AG04450 (cell line): ENCODE results near the gene CEP164. TPM values are rescaled to one million over a fixed set of nuclear protein-coding genes. Genes with fewer than 3 reads are reported as not detected.

ENCODE experiments used
- CTCF ChIA-PET: fragments of 300-600, 350-600 bp; formaldehyde crosslinking; extraction: SDS; loops from one replicate; lab custom pipeline; 2022; ENCODE audit warnings: antibody characterized with exemption, inconsistent platforms; lab: Charles Lee
- POLR2A ChIA-PET: fragments of 350-600 bp; formaldehyde crosslinking; extraction: SDS; loops from one replicate; lab custom pipeline; 2021; ENCODE audit warnings: antibody characterized with exemption, inconsistent platforms; lab: Yijun Ruan, JAX
- DNase-seq: peaks from one replicate; pipeline ENCODE4 v3.0.0-alpha.2; 2011; ENCODE audit warnings: low read depth, low spot score
- H3K27ac ChIP-seq: one replicate; pipeline ENCODE4 v1.5.1; 2012; ENCODE audit warnings: low read depth, low read length, control low read depth
- H3K27me3 ChIP-seq: one replicate; pipeline ENCODE4 v1.6.0; 2012; ENCODE audit warnings: low read length; ENCODE audit not compliant: control insufficient read depth, insufficient read depth
- H3K4me3 ChIP-seq: 2 replicates; pipeline ENCODE4 v1.5.1; 2011; ENCODE audit warnings: mild to moderate bottlenecking, low read depth, low read length, control low read depth
- H3K9me3 ChIP-seq: 2 replicates; pipeline ENCODE4 v1.5.1; 2012; ENCODE audit warnings: low read length; ENCODE audit not compliant: control insufficient read depth, insufficient read depth
- polyA plus RNA-seq: library from polyadenylated mRNA; depleted of rRNA; stranded (reverse); fragments of >200 nt; gene quantifications from 2 replicates; pipeline ENCODE4 v1.2.3, GENCODE V29; 2011
- TF ChIP-seq, protein P1 (sequence below): IDR thresholded peaks from 2 replicates; pipeline ENCODE4 v1.5.1; 2011; ENCODE audit warnings: low read depth, low read length, control low read depth, inconsistent platforms

Gene CEP164
- polyA plus RNA-seq, 1 experiment: 22.5 TPM

DNA sequence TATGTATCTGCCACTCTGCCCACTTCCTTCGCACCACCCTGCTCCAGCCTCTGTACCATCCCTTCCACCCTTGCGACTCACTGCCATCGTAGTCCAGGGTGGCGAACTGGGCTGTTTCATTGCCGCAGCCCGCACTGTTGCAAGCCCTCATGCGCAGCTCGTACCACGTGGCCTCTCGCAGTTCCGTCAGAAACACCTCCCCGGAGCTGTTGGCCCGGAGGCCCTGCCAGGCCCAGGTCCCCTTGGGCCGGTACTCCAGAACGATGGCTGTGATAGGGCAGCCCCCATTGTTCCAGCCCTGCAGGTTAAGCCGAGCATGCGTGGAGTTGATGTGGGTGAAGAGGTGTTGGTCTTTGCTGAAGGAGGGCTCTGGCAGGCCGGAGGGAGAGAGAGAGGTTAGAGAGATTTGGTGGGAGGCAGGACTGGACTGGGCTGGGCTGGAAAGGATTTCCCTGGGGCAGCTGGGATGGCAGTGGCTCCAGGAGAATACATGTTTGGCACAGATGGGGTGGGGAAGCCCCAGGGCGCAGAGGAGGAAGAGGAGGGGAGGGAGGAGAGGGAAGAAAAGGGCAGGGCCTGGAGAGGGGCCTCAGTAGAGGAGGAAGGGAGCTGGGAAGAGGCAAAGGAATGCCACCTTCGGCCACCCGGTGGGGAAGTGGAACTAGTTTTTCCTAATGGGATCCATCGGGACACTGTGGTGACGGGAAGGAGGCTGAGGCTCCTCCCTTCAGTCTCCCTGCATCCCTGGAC lies 109.6 kb downstream of the CEP164 start:
- ChIA-PET CTCF (no interaction called here), POLR2A (no interaction called here)
- TF ChIP-seq, protein P1, sequence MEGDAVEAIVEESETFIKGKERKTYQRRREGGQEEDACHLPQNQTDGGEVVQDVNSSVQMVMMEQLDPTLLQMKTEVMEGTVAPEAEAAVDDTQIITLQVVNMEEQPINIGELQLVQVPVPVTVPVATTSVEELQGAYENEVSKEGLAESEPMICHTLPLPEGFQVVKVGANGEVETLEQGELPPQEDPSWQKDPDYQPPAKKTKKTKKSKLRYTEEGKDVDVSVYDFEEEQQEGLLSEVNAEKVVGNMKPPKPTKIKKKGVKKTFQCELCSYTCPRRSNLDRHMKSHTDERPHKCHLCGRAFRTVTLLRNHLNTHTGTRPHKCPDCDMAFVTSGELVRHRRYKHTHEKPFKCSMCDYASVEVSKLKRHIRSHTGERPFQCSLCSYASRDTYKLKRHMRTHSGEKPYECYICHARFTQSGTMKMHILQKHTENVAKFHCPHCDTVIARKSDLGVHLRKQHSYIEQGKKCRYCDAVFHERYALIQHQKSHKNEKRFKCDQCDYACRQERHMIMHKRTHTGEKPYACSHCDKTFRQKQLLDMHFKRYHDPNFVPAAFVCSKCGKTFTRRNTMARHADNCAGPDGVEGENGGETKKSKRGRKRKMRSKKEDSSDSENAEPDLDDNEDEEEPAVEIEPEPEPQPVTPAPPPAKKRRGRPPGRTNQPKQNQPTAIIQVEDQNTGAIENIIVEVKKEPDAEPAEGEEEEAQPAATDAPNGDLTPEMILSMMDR: no peak
- DNase-seq: no peak
- Histone ChIP-seq H3K27ac (no peak overlapping the region), H3K4me3 (no peak overlapping the region), H3K27me3 (peaks cover 14% of the 10 kb centered on the region), H3K9me3 (no peaks in the 10 kb centered on the region)

DNA sequence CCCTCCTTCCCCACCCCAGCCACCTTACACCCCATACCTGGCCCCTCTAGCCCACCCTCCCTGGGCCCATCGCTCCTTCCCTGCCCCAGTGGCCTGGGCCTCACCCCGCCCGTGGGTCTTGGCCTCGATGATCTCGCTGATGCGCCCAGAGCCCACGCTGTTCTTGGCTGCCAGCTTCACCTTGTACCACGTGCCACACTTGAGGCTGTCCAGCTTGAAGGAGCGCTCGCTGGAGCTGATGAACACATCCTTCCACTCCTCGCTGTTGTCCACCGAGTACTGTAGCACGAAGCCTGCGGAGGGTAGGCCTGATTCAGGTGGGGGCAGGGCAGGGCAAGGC lies 110.1 kb downstream of the CEP164 start:
- ChIA-PET CTCF (no interaction called here), POLR2A (no interaction called here)
- no peak overlapping the region for H3K27ac ChIP-seq
- H3K27me3 ChIP-seq: peaks cover 17% of the 10 kb centered on the region
- no peaks in the 10 kb centered on the region for H3K9me3 ChIP-seq
- TF ChIP-seq, protein P1: no peak
- no peak for DNase-seq
- no peak overlapping the region for H3K4me3 ChIP-seq

DNA sequence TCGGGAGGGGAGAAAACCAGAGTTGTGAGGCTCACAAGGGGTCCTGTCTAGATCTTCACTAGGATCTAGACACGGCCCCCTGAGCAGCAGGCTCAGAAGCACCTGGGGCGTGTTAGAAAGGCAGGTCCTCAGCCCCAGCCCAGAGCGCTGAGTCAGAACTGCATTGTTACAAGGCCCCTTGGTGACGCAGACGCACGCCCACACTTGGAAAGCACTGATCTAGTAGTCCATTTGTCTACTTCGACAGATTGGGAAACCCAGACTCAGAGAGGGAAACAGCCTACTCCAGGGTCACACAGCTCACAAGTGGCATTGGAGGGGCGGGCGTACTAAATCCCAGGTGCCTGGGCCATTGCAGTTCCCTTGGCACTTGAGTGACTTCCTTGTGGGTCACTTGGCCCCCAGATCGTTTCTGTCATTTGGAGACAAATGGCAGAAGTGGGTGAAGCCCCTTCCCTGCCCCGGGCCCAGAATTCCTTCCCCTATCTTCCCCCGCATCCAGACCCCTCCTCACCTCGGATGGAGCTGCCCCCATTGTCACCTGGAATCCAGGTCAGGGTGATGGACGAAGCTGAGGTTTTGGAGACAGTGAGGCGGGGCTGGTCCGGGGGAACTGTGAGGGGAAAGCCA lies 110.8 kb downstream of the CEP164 start:
- Histone ChIP-seq H3K4me3 (no peak overlapping the region), H3K9me3 (no peaks in the 10 kb centered on the region), H3K27me3 (peaks cover 23% of the 10 kb centered on the region), H3K27ac (no peak overlapping the region)
- no peak for DNase-seq
- POLR2A ChIA-PET: no interaction called here
- CTCF ChIA-PET: interaction anchor here (1.1 kb wide), 1 partner anchor 12 kb away, joined by 5 read pairs; no protein-coding TSS in a partner anchor
- TF ChIP-seq, protein P1: no peak

DNA sequence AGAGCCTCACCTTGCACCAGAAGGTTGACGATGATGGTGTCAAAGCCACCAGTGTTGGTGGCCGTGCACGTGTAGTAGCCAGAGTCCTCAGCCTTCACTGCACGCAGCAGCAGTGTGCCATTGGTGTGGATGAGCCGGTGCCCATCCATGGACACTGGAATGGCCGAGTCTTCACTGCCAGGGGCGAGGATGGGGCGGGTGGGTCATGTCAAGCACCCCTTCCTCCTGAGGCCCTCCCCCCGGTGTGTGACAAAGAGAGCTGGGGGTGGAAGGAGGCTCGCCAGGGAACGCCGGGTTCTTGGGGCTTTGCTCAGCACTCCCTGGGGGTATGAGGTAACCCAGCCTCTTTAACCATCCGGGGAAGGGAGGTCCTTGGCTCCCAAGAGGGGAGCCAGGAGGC lies 111.6 kb downstream of the CEP164 start:
- ChIA-PET CTCF (interaction anchor here (1.1 kb wide), 1 partner anchor 13 kb away, joined by 5 read pairs; no protein-coding TSS in a partner anchor), POLR2A (no interaction called here)
- TF ChIP-seq, protein P1: no peak
- Histone ChIP-seq H3K27ac (no peak overlapping the region), H3K9me3 (no peaks in the 10 kb centered on the region), H3K27me3 (peaks cover 30% of the 10 kb centered on the region), H3K4me3 (no peak overlapping the region)
- no peak for DNase-seq

DNA sequence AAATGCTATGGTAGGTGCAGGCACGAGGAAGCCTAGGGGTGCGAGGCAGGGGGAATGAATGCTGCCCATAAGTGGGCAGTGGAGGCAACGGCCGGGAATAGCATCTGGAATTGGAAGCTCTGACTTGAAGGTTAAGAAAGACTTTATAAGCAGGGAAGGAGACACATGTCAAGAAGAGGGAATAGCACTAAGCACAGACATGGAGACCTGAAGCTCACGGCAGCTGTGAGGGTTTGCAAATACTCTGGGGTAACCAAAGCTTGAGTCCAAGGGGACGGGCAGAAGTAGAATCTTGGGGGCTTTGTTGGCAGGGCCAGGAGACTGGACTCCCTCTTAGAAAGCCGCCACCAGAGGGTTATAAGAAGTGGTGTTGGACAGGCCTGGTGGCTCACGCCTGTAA lies 112.6 kb downstream of the CEP164 start:
- Histone ChIP-seq H3K4me3 (no peak overlapping the region), H3K9me3 (no peaks in the 10 kb centered on the region), H3K27me3 (peaks cover 38% of the 10 kb centered on the region), H3K27ac (no peak overlapping the region)
- ChIA-PET CTCF (no interaction called here), POLR2A (no interaction called here)
- TF ChIP-seq, protein P1: no peak
- no peak for DNase-seq
